Stomach (tissue), 9 donors: Measurements from ENCODE around the gene GARS1. TPM values are rescaled to one million over a fixed set of nuclear protein-coding genes. Genes with fewer than 3 reads are reported as not detected.

Experiments used
- DNase-seq, 2 donors: peaks; one replicate each; pipeline versions ENCODE4 v3.0.0 to v3.0.0-alpha.2; 2013 to 2019
- H3K27ac ChIP-seq, 5 donors: fragments of 200-600 bp in 4 of 5; sonication (generic) in 4 of 5; one replicate each; pipeline ENCODE4 v1.5.1; 2013 to 2019; ENCODE audit warnings: mild to moderate bottlenecking in 1 of 5, moderate library complexity in 1 of 5
- H3K27me3 ChIP-seq, 3 donors: fragments of 200-600 bp; sonication (generic); one replicate each; pipeline ENCODE4 v1.5.1; 2017 to 2019; ENCODE audit warnings: mixed run types in 1 of 3
- H3K36me3 ChIP-seq, 4 donors: fragments of 200-600 bp; sonication (generic); 1 replicate in 3 of 4; 2 replicates in 1 of 4; pipeline ENCODE4 v1.5.1; 2016 to 2019
- H3K4me1 ChIP-seq, 4 donors: fragments of 200-600 bp; sonication (generic); one replicate each; pipeline ENCODE4 v1.5.1; 2016 to 2019
- H3K4me3 ChIP-seq, 4 donors: fragments of 200-600 bp; sonication (generic) in 3 of 4; one replicate each; pipeline ENCODE4 v1.5.1; 2016 to 2019; ENCODE audit warnings: mild to moderate bottlenecking in 1 of 4
- H3K9me3 ChIP-seq, 4 donors: fragments of 200-600 bp; sonication (generic); one replicate each; pipeline ENCODE4 v1.5.1; 2016 to 2019
- EP300 ChIP-seq: sonication (generic); formaldehyde crosslinking; IDR thresholded peaks from one replicate; pipeline ENCODE4 v1.6.1; 2017; ENCODE audit warnings: antibody characterized with exemption
- POLR2A ChIP-seq, 4 donors: fragments of 450-650 bp; IDR thresholded peaks; one replicate each; pipeline ENCODE4 v1.6.1; 2016; ENCODE audit warnings: antibody characterized with exemption in 4 of 4, control low read depth in 2 of 4, mild to moderate bottlenecking in 1 of 4, moderate library complexity in 1 of 4
- POLR2AphosphoS5 ChIP-seq, 3 donors: sonication (generic); formaldehyde crosslinking; IDR thresholded peaks; one replicate each; pipeline ENCODE4 v1.6.1; 2016; ENCODE audit warnings: antibody characterized with exemption in 3 of 3
- WGBS, 5 donors: extraction: QIAGEN DNeasy Blood & Tissue Kit in 3 of 5; methylation state at CpG; one replicate each; pipeline versions ENCODE4 v1.1.5 to v1.1.7; 2013 to 2018; 5-methylcytosine and 5-hydroxymethylcytosine counted together
- intact Hi-C: fragments of 100-400 bp; cut with DNase I; formaldehyde crosslinking; loops from one replicate; pipeline ENCODE4 v1.15.1; 2023; ENCODE audit warnings: low total_unique reads
- polyA plus RNA-seq, 3 donors: library from polyadenylated mRNA; stranded (reverse); fragments of 200-250 nt; gene quantifications; one replicate each; pipeline ENCODE4 v1.2.3, GENCODE V29; 2013
- total RNA-seq, 5 donors: library from RNA; depleted of rRNA; stranded (reverse); fragments of >200 nt; gene quantifications; one replicate each; pipeline versions ENCODE4 v1.1.0 to v1.2.3, GENCODE V29; 2014 to 2016
- TF ChIP-seq, protein P1 (sequence below), 7 experiments: fragments of 450-650 bp in 4 of 7; fragments of 200-600 bp in 3 of 7; sonication (generic) in 3 of 7; IDR thresholded peaks; one replicate each; pipeline ENCODE4 v1.5.1; 2016 to 2019; ENCODE audit warnings: antibody characterized with exemption in 7 of 7, control low read depth in 2 of 7, mild to moderate bottlenecking in 1 of 7
- donor health status: healthy with polysubstance abuse.
- donor health status: Bipolar disorder and iron deficiency.
- donor health status: healthy.

GARS1 gene
- total and polyA plus RNA-seq, 8 donors = 37.5 to 124 (median 74.8) TPM

DNA sequence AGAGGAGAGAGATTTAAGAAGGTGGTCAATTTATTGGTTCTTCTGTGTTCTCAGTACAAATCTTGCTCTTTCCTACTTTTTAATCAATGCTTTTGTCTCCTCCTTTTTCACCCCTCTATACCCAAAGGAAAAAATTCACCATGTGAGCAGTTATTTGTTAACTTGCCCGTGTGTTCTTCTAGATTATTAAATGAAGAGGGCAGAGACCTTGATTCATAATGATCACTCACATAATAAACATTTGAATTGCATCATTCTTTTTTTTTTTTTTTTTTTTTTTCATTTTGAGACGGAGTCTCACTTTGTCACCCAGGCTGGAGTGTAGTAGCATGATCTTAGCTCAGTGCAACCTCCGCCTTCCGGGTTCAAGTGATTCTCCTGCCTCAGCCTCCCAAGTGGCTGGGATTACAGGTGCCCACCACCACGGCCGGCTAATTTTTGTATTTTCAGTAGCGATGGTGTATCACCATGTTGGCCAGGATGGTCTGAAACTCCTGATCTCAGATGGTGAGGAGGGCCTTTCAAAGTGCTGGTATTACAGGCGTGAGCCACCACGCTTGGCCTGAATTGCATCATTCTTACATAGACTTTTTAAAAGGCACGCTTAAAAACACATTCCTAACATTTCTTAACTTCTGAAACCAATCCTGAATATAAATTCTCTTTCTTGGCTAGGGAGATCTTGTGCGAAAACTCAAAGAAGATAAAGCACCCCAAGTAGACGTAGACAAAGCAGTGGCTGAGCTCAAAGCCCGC, 3.6 kb downstream of the GARS1 start:
- intact Hi-C loops = no loop called here
- TF ChIP-seq POLR2AphosphoS5 (IDR thresholded peaks at IDR 0.05) (no peak), EP300 (no peak), POLR2A (IDR thresholded peaks at IDR 0.05) (no peak)
- TF ChIP-seq, protein P1, sequence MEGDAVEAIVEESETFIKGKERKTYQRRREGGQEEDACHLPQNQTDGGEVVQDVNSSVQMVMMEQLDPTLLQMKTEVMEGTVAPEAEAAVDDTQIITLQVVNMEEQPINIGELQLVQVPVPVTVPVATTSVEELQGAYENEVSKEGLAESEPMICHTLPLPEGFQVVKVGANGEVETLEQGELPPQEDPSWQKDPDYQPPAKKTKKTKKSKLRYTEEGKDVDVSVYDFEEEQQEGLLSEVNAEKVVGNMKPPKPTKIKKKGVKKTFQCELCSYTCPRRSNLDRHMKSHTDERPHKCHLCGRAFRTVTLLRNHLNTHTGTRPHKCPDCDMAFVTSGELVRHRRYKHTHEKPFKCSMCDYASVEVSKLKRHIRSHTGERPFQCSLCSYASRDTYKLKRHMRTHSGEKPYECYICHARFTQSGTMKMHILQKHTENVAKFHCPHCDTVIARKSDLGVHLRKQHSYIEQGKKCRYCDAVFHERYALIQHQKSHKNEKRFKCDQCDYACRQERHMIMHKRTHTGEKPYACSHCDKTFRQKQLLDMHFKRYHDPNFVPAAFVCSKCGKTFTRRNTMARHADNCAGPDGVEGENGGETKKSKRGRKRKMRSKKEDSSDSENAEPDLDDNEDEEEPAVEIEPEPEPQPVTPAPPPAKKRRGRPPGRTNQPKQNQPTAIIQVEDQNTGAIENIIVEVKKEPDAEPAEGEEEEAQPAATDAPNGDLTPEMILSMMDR (IDR thresholded peaks at IDR 0.05) = no peak

DNA sequence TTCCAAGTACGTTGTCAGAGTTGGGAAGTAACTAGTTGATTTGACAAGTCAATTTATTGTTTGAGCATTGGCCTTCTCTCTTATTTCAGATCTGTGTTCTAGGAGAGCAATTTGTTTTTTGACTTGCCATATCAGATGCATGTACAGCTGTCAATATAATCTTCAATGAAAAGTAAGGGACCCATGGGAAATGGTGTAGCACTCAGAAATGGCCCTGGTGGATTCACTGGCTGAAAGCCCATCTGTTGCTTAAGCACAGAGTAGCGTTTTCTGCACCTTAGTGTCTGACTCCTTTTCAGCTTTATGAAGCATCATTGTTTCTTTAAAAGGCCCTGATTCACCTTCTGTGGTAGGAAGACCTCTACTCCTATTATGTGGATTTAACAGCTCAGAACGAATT, 10.2 kb downstream of the GARS1 start:
- 83 to 91% (median 91%) methylated on average over 3 of the region's 3 CpGs for WGBS, 5 donors
- Histone ChIP-seq H3K27me3 (no peaks in the 10 kb centered on the region), H3K27ac (no peak overlapping the region), H3K4me1 (no peaks in the 10 kb centered on the region), H3K4me3 (no peak overlapping the region), H3K36me3 (peaks cover 43 to 99% (median 97%) of the 10 kb centered on the region in 4 donors), H3K9me3 (no peaks in the 10 kb centered on the region)
- intact Hi-C loops = no loop called here
- DNase-seq = no peak
- TF ChIP-seq POLR2AphosphoS5 (IDR thresholded peaks at IDR 0.05) (no peak), EP300 (no peak), POLR2A (IDR thresholded peaks at IDR 0.05) (no peak)
- TF ChIP-seq, protein P1 (IDR thresholded peaks at IDR 0.05) = no peak

More for the DNA sequence above, 3.6 kb downstream of the GARS1 start:
- H3K27me3 ChIP-seq = no peaks in the 10 kb centered on the region
- 84 to 93% (median 90%) methylated on average over 13 of the region's 13 CpGs for WGBS, 5 donors
- peaks cover 38 to 48% (median 48%) of the 10 kb centered on the region in 4 donors for H3K36me3 ChIP-seq
- H3K27ac ChIP-seq = no peak overlapping the region
- peaks cover 11 to 39% (median 25%) of the 10 kb centered on the region in 4 donors for H3K4me1 ChIP-seq
- no peaks in the 10 kb centered on the region for H3K9me3 ChIP-seq
- DNase-seq = no peak
- no peak overlapping the region for H3K4me3 ChIP-seq

DNA sequence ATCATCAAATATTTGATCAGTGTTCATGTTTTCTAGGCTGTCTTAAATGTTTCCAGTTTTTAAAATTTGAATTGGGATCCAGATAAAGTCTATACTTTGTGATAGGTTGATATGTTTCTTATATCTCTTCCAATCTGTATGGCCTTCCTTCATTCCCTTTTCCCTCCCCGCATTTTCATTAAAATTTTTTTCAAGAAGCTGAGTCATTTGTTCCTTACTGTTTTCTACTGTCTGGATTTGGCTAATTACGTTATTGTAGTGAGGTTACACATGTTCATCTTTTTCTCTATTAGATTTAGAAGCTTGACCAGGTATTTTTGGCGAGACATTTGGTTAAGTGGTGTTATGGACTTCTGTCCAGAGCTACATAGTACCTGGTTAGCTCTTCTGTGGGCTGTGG, 11.2 kb downstream of the GARS1 start:
- Histone ChIP-seq H3K9me3 (no peaks in the 10 kb centered on the region), H3K4me3 (no peak overlapping the region), H3K27me3 (no peaks in the 10 kb centered on the region), H3K36me3 (peaks cover 35 to 99% (median 96%) of the 10 kb centered on the region in 4 donors), H3K27ac (no peak overlapping the region), H3K4me1 (no peaks in the 10 kb centered on the region)
- TF ChIP-seq POLR2AphosphoS5 (IDR thresholded peaks at IDR 0.05) (no peak), POLR2A (IDR thresholded peaks at IDR 0.05) (no peak), EP300 (no peak)
- TF ChIP-seq, protein P1 (IDR thresholded peaks at IDR 0.05) = no peak
- intact Hi-C loops = no loop called here
- no peak for DNase-seq
- WGBS, 5 donors = 92 to 99% (median 97%) methylated on average over 3 of the region's 3 CpGs

DNA sequence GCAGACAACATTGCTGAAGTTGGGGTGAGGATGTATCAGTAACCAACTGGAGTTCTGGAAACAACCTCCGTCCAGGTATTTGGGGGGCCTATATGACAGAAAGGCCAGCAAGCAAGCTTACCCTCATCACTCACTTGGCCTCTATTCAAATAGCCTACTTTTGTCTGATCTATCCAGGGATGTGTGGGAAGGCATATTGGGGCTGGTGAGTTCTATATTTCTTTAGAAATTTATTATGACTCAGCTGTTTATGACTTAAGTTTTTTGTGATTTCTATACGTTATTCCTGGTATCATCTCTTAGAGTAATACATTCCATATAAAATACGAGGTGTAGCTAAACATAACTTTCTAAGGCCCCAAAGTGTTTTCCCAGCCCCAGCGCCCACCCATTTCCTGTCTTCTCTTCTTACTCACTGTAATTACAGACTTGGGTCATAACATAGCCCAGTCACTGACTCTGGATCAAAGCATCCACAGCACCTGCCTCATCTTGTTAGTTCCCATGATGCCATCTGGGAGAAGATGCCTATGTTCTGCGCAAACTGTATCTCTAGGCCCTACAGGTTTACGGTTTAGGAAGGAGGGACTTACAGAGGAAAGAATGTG, 18.1 kb downstream of the GARS1 start:
- Histone ChIP-seq H3K4me1 (peaks cover 0 to 11% (median 0%) of the 10 kb centered on the region in 4 donors), H3K27me3 (no peaks in the 10 kb centered on the region), H3K36me3 (peaks cover 32 to 99% (median 94%) of the 10 kb centered on the region in 4 donors), H3K4me3 (no peak overlapping the region), H3K9me3 (no peaks in the 10 kb centered on the region), H3K27ac (no peak overlapping the region)
- no peak for DNase-seq
- TF ChIP-seq POLR2AphosphoS5 (IDR thresholded peaks at IDR 0.05) = no peak
- no peak for TF ChIP-seq POLR2A (IDR thresholded peaks at IDR 0.05)
- TF ChIP-seq, protein P1 (IDR thresholded peaks at IDR 0.05) = no peak
- no peak for TF ChIP-seq EP300
- WGBS, 5 donors = 85 to 94% (median 89%) methylated on average over 6 of the region's 6 CpGs
- intact Hi-C loops = no loop called here
